Posterior cingulate gyrus (tissue), 11 donors: ENCODE results near the gene MASP1.

Source experiments
- DNase-seq, 10 donors: peaks; one replicate each; pipeline versions ENCODE4 v3.0.0 to v3.0.0-alpha.2; 2020 to 2021; ENCODE audit warnings: mixed read lengths in 3 of 10
- intact Hi-C: fragments of 100-400 bp; cut with DNase I; formaldehyde crosslinking; loops from one replicate; pipeline ENCODE4 v1.15.1; 2023

The MASP1 gene

DNA sequence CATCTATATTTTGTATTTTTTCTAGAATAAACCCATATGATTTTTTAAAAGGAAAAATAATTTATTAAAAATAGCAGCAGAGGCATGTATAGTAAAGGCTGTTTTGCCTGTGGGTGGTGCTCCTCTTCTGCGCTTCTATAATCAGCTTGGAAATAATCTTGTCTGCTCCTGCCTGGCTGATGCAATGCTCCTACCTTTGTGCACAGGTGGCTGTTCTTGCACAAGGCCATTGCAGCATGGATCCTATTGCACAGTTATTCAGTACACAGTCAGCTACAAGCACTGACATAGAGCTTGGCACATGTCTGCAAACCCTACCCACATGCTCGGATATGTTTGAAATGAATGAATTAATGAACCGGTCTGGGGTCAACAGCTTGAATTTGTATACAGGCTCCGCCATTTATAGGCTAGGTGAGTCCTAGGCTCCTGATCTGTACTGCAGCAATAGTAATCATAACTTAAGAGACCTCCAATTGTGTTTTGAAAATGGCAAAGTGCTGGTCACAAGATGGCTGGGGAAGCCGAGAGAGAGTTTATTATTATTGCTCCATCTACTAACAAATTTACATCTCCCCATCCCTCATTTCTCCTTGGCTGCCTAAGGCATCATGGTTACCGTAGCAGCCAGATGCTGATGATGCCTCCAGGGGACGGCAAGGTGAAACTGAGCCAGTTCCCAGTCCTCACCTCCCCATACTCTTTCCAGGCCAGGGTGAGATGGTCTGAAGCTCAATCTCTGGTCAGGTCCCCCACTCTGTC is 94.8 kb downstream of the MASP1 start:
- intact Hi-C loops = no loop called here

GRCh38 chr3:187193181-187193580 is 98.4 kb downstream of the MASP1 start:
- no peak for DNase-seq
- intact Hi-C loops = no loop called here

More for the DNA sequence above, 94.8 kb downstream of the MASP1 start:
- no peak for DNase-seq

DNA sequence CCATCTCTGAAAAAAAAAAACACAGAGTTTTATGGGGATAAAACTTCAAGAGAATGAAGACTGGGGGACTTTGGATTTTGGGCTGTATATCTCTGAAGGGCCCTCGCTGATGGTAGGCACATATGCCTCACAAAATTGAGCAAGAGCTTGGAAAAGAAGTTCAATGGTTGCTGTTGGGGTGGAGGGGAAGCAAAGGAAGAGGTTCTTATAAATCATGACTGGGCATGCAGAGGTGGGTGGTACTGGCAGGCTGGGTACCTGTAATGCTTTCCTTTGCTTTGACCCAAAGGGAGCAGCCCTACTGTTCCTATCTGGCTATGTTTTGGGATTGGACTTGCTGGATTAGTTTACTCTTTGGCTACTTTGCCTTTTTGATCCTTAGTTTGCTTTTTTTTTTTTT is 100.3 kb downstream of the MASP1 start:
- DNase-seq = no peak
- intact Hi-C loops = no loop called here

DNA sequence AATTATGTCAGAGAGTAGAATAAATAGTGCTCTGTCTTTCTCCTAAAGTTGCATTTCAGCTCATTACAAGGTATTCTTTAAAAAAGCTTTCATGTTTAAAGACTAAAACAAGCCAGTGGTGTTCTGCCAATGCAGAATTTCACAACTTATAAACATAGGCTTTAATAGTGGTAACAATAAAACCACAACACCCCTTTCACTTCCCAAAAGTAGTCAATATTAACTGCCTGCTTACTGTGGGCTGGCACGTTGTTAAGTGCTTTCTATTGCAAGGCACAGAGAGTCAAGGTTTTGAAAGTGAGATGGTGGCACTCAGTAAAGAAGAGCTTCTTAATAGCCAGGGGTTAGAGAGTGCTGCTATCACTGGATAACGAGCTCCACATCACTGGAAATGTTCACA is 102.6 kb downstream of the MASP1 start:
- DNase-seq = no peak
- intact Hi-C loops = no loop called here

DNA sequence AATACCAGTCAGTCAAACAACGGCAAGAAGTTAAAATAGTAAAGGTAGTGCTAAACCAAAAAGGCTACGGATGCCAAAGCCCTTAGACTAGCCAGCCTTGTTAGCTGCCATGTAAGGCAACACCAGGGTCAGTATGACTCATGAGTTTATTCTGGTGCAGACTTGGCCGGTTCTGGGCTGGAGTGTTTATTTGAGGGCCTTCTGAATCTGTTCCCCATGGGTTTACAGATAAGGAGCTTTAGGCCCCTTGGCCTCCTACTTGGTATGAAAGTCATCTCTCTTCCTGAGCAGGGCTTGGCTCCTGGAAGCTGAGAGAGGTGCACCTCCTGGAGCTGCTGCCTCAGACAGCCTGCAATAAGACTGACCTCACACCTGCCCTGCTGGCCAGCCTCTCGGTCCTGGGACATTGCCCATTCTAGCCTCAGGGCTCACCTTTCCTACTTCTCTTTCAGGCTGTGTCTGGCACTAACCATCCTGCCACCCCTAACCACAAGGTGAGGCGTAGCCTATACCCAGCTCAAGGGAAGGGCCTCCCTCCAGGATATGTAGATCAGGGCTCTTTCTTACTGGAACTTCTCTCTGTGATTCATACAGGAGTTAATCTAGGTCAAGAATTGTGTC is 104.6 kb downstream of the MASP1 start:
- intact Hi-C loops = no loop called here
- DNase-seq = no peak

DNA sequence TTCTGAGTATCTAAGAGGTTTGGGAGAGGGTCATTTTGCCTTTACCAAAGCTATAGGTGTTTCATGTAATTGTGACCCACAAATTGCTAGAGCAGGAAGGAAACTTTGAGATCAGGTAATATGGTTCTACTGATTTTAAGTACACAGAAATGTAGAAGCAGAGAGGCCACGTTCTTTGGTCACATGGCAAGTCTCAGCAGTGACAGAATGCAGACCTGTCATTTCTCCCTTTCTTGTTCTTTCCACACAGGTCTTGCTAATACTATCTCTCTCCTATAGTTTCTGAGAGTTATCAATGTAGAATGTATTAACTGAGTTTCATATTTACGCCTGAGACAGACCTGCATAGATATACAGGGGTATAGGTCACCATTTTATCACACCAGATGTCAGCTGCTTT is 105.2 kb downstream of the MASP1 start:
- intact Hi-C loops = no loop called here
- DNase-seq = no peak

DNA sequence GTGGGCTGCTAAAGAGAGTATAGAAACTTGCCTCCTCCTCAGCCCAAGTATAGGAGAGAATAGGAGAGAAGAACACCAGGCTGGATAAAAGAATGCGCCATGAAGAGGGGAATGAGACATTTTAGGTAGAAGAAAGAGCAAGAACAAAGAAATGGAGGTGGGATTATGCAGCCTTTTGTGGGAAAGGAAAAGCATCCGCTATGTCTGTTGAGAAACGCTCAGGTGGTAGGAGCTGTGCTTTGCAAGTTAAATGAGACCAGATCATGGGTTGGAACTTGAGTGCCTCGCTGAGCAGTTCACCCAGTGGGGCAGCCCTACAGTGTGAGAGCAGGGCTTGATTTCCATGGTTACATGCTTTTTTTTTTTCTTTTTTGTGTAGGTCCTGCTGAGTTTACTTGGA is 105.8 kb downstream of the MASP1 start:
- DNase-seq = no peak
- intact Hi-C loops = no loop called here
